PC-3 (cell line): Measurements from ENCODE around the gene DEPDC7. TPM values are rescaled to one million over a fixed set of nuclear protein-coding genes. Genes with fewer than 3 reads are reported as not detected.

Experiments
- ATAC-seq: fragments of 200-7000 bp; cut with Tn5 transposase; 2 replicates; pipeline ENCODE4 v1.9.1; 2020; ENCODE audit warnings: mild to moderate bottlenecking, moderate library complexity
- BruUV-seq: library from RNA; stranded (reverse); fragments of 400-500 nt; replicated peaks from 2 replicates; lab custom pipeline; 2021; lab: Mats Ljungman, UMichigan
- CTCF ChIA-PET: fragments of 300-600 bp; sonication (Branson Sonifier 250); formaldehyde crosslinking; loops from one replicate; lab custom pipeline; 2022; ENCODE audit warnings: antibody characterized with exemption; lab: Charles Lee
- POLR2A ChIA-PET: fragments of 300-600 bp; sonication (Branson Sonifier 250); formaldehyde crosslinking; loops from one replicate; lab custom pipeline; 2022; ENCODE audit warnings: antibody characterized with exemption; ENCODE audit not compliant: unreplicated experiment; lab: Charles Lee
- DNase-seq: peaks from one replicate; pipeline ENCODE4 v3.0.0-alpha.2; 2015
- H2AFZ ChIP-seq: fragments of 300-600 bp; sonication (generic); 2 replicates; pipeline ENCODE4 v1.6.0; 2016; ENCODE audit warnings: antibody characterized with exemption, low read length
- H3F3A ChIP-seq: fragments of 300-600 bp; sonication (generic); one replicate; pipeline ENCODE4 v1.6.0; 2017; ENCODE audit warnings: antibody characterized with exemption, low read length, control low read depth, mild to moderate bottlenecking; ENCODE audit not compliant: unreplicated experiment
- H3K27ac ChIP-seq: fragments of 300-600 bp; sonication (generic); 2 replicates; pipeline ENCODE4 v1.5.1; 2016; ENCODE audit warnings: mild to moderate bottlenecking, low read length
- H3K27me3 ChIP-seq: fragments of 300-600 bp; sonication (generic); 2 replicates; pipeline ENCODE4 v1.6.1; 2016; ENCODE audit warnings: low read length, mixed read lengths
- H3K36me3 ChIP-seq: fragments of 300-600 bp; sonication (generic); 2 replicates; pipeline ENCODE4 v1.6.1; 2016; ENCODE audit warnings: low read depth, mixed run types, low read length, mixed read lengths
- H3K4me1 ChIP-seq: fragments of 300-600 bp; sonication (generic); 2 replicates; pipeline ENCODE4 v1.5.1; 2016; ENCODE audit warnings: low read length; ENCODE audit not compliant: insufficient read depth
- H3K4me2 ChIP-seq: fragments of 300-600 bp; sonication (generic); 2 replicates; pipeline ENCODE4 v1.6.0; 2016; ENCODE audit warnings: low read length
- H3K4me3 ChIP-seq: fragments of 300-600 bp; sonication (generic); 2 replicates; pipeline ENCODE4 v1.5.1; 2016; ENCODE audit warnings: mild to moderate bottlenecking, low read length, mixed read lengths
- H3K79me2 ChIP-seq: fragments of 300-600 bp; sonication (generic); 2 replicates; pipeline ENCODE4 v1.6.1; 2017; ENCODE audit warnings: low read length, mixed read lengths
- H3K9ac ChIP-seq: fragments of 300-600 bp; sonication (generic); 2 replicates; pipeline ENCODE4 v1.6.0; 2016; ENCODE audit warnings: mild to moderate bottlenecking, low read length
- H3K9me2 ChIP-seq: fragments of 300-600 bp; sonication (generic); replicated peaks from 2 replicates; pipeline ENCODE4 v1.6.1; 2016; ENCODE audit warnings: mixed run types, low read length, mixed read lengths
- H3K9me3 ChIP-seq: fragments of 300-600 bp; sonication (generic); 2 replicates; pipeline ENCODE4 v1.6.1; 2016; ENCODE audit warnings: low read length, mixed read lengths
- H4K20me1 ChIP-seq: fragments of 300-600 bp; sonication (generic); 2 replicates; pipeline ENCODE4 v1.6.1; 2016; ENCODE audit warnings: low read length, mixed read lengths
- CTCF ChIP-seq: fragments of 300-600 bp; sonication (generic); conservative IDR thresholded peaks from 2 replicates; pipeline ENCODE4 v1.5.1; 2017; ENCODE audit warnings: antibody characterized with exemption, low read depth, mild to moderate bottlenecking, low read length
- EZH2 ChIP-seq: fragments of 300-600 bp; sonication (generic); IDR thresholded peaks from one replicate; pipeline ENCODE4 v1.6.1; 2017; ENCODE audit warnings: antibody characterized with exemption, mild to moderate bottlenecking, low read length; ENCODE audit not compliant: unreplicated experiment
- EZH2phosphoT487 ChIP-seq: fragments of 300-600 bp; sonication (generic); IDR thresholded peaks from 2 replicates; pipeline ENCODE4 v1.6.1; 2018; ENCODE audit warnings: mild to moderate bottlenecking, antibody characterized with exemption, low read length, borderline replicate concordance
- intact Hi-C: fragments of 100-400 bp; cut with micrococcal nuclease; formaldehyde crosslinking; loops from 2 replicates; pipeline ENCODE4 v1.9.0; 2023
- total RNA-seq: library from RNA; depleted of rRNA; stranded (reverse); fragments of >200 nt; gene quantifications from 2 replicates; pipeline ENCODE4 v1.2.3, GENCODE V29; 2014

Gene DEPDC7
- total RNA-seq, 1 experiment from 2014 or later, result not detected

- Histone ChIP-seq H3K27ac (no peak overlapping the region), H2AFZ (no peak overlapping the region), H3K79me2 (no peaks in the 10 kb centered on the region), H3K4me3 (no peak overlapping the region), H3F3A (no peaks in the 10 kb centered on the region), H3K36me3 (no peaks in the 10 kb centered on the region), H4K20me1 (no peaks in the 10 kb centered on the region), H3K9me3 (no peaks in the 10 kb centered on the region), H3K4me2 (no peak overlapping the region), H3K9ac (no peak overlapping the region), H3K9me2 (no peaks in the 10 kb centered on the region), H3K27me3 (no peaks in the 10 kb centered on the region), H3K4me1 (peaks cover 13% of the 10 kb centered on the region)
- ChIA-PET CTCF (no interaction called here), POLR2A (no interaction called here)
- ATAC-seq (peak; percentile 35; the same call in 1 of the 2 replicates), DNase-seq (peak; percentile 30)
- no TSS peak for BruUV-seq
- TF ChIP-seq EZH2phosphoT487 (no peak), CTCF (no peak), EZH2 (no peak)
- intact Hi-C loops, result no loop called here
Measured at GRCh38 chr11:33027233-33027632, 11.6 kb downstream of the DEPDC7 start.

GRCh38 chr11:33027846-33028536 is 12.3 kb downstream of the DEPDC7 start:
- H3K4me2 ChIP-seq, result no peak overlapping the region
- BruUV-seq, result no TSS peak

More at GRCh38 chr11:33027846-33028536, 12.3 kb downstream of the DEPDC7 start:
- Histone ChIP-seq H3K9me3 (no peaks in the 10 kb centered on the region), H3K4me3 (no peak overlapping the region), H3K27me3 (no peaks in the 10 kb centered on the region), H4K20me1 (no peaks in the 10 kb centered on the region), H3K79me2 (no peaks in the 10 kb centered on the region), H3F3A (no peaks in the 10 kb centered on the region), H3K36me3 (no peaks in the 10 kb centered on the region), H3K9ac (no peak overlapping the region), H3K9me2 (no peaks in the 10 kb centered on the region), H3K4me1 (peaks cover 13% of the 10 kb centered on the region), H3K27ac (no peak overlapping the region), H2AFZ (no peak overlapping the region)
- TF ChIP-seq EZH2phosphoT487, result no peak
- no peak for TF ChIP-seq CTCF
- TF ChIP-seq EZH2, result no peak
- intact Hi-C loops, result no loop called here
- DNase-seq (no peak), ATAC-seq (no peak)
- ChIA-PET POLR2A (no interaction called here), CTCF (no interaction called here)
